H4 (cell line): ENCODE data around the gene NRTN. TPM values are rescaled to one million over a fixed set of nuclear protein-coding genes. Genes with fewer than 3 reads are reported as not detected.
"Not testable (repeated sequence)": the region's sequence is repeated elsewhere in the genome, so short reads cannot be mapped to it uniquely, and the experiment has no call there.

Source experiments
- DNase-seq: peaks from one replicate; pipeline ENCODE4 v3.0.0-alpha.2; 2015; ENCODE audit warnings: low spot score
- total RNA-seq: library from RNA; depleted of rRNA; stranded (reverse); fragments of >200 nt; shearing (Covaris generic); gene quantifications from 2 replicates; pipeline ENCODE4 v1.2.3, GENCODE V29; 2014

NRTN gene
- total RNA-seq, 1 experiment from 2014 or later: 0.06 TPM

- DNase-seq: no peak
Measured at GRCh38 chr19:5838353-5839064, 33.6 kb downstream of the NRTN start.

- no peak for DNase-seq
Measured at GRCh38 chr19:5839065-5840017, 34.5 kb downstream of the NRTN start, which contains the start of gene FUT6. FUT6 (minus strand) TSS chr19:5839702; CDS start chr19:5832567, 7,135 bp downstream.

DNA sequence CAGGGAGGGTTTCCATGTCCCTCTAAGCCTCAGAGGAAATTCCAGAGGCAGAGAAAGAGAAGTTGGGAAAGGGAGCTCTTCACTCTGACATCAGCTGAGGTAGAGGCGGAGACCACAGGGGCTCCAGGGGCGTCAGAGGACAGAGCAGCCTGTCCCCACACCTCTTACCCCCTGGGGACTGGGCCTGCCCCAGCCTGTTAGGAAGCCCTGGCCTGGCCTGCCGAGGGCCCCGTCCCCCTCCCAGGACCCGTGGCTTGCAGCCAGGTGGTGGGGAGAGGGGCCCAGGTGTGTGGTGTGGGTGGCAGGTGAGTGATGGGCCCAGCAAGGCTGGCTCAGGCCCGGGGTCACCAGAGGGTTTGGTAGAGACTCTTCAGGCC, 36.9 kb downstream of the NRTN start:
- not testable (repeated sequence) for DNase-seq

DNA sequence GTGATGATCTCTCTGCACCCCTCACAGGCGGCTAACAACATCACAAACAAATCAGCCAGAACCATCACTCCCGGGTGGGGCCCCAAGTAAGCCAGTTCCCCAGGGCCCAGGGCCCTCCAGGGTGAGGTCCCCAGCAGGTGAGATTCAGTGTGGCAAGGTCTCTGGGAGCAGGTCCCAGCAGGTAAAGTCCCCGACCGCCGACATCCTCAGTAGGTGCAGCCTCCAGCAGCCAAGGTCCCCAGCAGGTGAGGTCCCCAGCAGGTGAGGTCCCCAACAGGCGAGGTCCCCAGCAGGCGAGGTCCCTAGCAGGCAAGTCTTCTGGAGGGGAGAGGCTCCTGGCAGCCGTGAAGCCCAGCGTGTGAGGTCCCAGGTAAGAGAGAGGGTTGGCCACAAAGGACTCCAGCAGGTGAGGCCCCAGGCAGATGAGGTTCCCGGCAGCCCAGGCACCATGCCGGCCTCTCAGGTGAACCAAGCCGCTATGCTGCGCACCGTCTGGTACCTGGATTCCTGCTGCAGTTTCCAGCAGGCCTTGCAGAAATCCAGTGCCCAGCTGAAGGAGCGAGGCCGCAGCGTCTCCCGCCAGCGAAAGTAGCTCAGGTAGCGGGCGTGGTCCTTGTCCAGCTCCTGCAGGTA, 38.5 kb downstream of the NRTN start:
- no peak for DNase-seq

DNA sequence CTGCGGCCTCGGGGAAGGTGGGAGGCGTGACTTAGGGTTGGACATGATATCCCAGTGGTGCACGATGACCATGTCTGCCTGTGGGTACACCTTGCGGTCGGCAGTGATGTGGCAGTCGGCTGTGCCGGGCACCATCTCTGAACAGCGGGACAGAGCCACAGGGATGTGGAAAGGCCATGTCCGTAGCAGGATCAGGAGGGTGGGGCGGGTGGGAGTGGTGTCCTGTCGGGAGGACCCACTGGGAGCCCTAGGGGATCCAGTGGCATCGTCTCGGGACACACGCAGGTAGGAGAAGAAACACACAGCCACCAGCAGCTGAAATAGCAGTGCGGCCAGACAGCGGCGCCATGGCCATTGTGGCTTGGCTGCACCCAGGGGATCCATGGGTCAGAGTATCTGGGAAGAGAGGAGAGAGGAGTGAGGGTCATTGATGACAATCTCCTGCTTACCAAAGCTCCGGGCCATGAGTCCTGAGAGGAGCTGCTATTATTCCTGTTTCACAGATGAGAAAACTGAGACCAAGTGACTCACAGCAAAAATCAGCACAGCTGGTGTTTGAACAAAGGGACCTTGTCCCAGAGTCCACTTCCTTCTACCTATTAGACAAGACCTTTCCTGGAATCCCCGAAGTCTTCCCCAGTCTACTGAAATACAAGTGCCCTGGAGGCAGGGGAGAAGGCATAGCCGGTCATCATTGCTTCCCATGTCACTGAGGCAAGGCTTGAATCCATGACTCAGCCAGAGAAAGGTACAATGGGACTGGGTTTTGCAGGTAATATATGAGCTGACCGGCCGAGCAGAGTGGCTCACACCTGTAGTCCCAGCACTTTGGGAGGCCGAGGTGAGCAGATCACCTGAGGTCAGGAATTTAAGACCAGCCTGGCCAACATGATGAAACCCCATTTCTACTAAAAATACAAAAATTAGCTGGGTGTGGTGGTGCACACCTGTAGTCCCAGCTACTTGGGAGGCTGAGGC, 39.9 kb downstream of the NRTN start:
- no peak for DNase-seq

- DNase-seq: not testable (repeated sequence)
Measured at GRCh38 chr19:5847846-5848245, 43.0 kb downstream of the NRTN start.

- not testable (repeated sequence) for DNase-seq
Measured at GRCh38 chr19:5848621-5849020, 43.8 kb downstream of the NRTN start.

DNA sequence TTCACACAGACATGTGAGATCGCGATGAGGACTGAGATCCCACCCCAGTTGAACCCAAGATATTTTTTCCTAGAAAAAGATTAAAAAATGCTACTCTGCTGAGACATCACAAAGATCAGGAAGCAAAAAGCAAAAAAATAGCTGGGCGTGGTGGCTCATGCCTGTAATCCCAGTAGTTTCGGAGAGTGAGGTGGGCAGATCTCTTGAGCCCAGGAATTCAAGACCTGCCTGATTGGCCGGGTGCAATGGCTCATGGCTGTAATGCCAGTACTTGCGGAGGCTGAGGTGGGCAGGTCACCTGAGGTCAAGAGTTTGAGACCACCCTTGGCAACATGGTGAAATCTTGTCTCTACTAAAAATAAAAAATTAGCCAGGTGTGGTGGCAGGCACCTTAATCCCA, 45.3 kb downstream of the NRTN start:
- DNase-seq: no peak

DNA sequence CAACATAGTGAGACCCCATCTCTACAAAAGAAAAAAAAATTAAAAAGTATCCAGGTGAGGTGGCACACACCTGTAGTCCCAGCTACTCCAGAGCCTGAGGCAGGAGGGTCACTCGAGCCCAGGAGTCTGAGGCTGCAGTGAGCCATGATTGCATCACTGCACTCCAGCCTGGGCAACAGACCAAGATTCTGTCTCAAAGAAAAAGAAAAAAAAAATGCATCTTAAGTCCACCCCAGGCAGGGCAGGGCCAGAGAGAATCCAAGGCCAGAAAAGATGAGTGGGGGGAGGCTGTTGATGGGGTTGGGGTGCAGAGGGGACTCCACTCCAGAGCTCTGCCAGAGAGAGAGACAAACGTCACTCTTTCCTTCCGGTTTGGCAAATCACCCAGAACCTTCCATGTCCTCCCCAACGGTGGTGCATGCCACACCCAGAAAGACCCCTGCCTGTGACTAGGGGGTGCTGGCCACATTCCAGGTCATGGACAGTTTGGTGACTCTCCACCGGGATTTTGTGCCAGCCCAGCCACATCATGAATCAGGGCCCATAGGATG, 46.0 kb downstream of the NRTN start:
- DNase-seq: peak; percentile 51

- no peak for DNase-seq
Measured at GRCh38 chr19:5851302-5851701, 46.4 kb downstream of the NRTN start, which contains the start of gene FUT3. FUT3 (minus strand) TSS chr19:5851449.

GRCh38 chr19:5854121-5854520, 49.3 kb downstream of the NRTN start:
- DNase-seq: not testable (repeated sequence)

- not testable (repeated sequence) for DNase-seq
Measured at GRCh38 chr19:5855151-5855550, 50.3 kb downstream of the NRTN start.

GRCh38 chr19:5857203-5858081, 52.6 kb downstream of the NRTN start:
- no peak for DNase-seq

- DNase-seq: no peak
Measured at GRCh38 chr19:5863030-5863665, 58.3 kb downstream of the NRTN start.

GRCh38 chr19:5864013-5864720, 59.3 kb downstream of the NRTN start:
- DNase-seq: no peak

DNA sequence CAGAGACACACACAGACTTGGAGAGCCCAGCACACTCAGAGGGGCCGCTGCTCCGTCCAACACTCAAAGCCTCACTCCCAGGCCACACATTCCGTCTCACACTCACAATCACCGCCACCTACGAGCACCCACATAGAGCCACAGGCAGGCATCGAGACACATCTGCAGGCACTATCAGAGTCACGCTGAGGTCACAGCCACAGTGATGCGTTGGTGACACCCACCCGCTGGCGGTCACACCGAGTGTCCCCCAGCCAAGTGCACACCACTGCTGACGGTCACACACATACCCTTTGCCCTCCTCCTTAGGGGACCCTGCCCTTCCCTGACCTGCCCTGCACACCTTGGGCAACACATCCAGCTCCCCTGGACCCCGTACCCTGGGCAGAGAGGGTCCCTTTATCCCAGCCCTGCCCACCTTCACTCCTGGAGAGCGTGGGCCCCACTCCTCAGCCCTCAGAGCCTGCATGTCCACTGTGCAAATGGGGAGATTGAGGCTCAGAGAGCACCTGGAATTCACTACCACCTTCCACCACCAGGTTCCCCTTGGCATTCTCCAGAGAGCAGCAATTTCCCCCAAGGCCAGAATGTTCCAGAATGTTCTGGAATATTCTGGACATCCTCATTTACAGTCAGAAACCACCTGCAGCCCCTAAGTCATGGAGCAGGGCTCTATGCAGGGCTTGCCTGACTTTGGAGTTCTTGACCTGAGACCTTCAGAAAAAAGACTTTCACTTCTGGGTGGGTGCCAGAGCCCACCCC, 60.0 kb downstream of the NRTN start:
- no peak for DNase-seq

DNA sequence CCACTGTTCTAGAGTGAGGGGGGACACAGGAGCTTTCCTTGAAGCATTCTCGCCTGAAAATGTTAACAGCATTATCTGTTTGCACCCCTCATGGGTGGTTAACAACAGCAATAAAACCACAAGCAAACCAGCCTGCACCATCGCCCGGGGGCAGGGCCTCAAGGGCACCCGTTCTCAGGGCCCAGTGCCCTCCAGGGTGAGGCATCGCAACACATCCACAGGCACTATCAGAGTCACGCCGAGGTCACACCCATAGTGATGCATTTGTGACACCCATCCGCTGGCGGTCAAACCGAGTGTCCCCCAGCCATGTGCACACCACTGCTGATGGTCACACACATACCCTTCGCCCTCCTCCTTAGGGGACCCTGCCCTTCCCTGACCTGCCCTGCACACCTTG, 60.9 kb downstream of the NRTN start:
- DNase-seq: no peak
